Measurements from ENCODE around the gene PTPN11.

PTPN11 gene

DNA sequence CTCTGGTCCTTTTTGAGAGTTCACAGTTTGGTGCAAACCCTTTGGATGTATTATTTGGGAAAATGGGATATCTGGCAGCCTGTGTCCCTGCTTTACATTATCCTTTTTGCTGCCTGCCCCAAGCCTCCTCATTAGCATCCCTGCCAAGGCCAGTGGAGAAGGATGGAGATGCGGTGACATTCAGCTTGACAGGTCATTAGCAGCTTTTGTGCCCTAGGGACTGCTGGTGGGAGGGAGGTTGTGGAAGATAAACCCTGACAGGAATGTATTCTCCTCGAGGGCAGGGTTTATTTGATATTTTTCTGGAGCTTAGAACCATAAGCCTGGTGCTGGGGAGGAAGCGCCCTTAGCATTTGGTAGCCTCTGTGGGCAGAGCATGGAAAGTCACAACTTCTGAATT lies 49.3 kb downstream of the PTPN11 start:
- no peaks in the 10 kb centered on the region for H3K4me1 ChIP-seq (ENCODE audit: control insufficient read depth, insufficient read depth, low read length)
- H3K27ac ChIP-seq (ENCODE audit: insufficient read depth, low read depth, low read length, poor library complexity, severe bottlenecking): no peak overlapping the region
- WGBS, 2 experiments: 90 to 94% methylated on average over 3 of the region's 3 CpGs
- H3K9me3 ChIP-seq (ENCODE audit: control insufficient read depth, low read length): no peaks in the 10 kb centered on the region
- no peaks in the 10 kb centered on the region for H3K27me3 ChIP-seq (ENCODE audit: control insufficient read depth, insufficient read depth, low read length, poor library complexity, severe bottlenecking)
- peaks cover under 1% of the 10 kb centered on the region for H3K36me3 ChIP-seq (ENCODE audit: control insufficient read depth, insufficient read depth, low read length)
- no peak overlapping the region for H3K4me3 ChIP-seq (ENCODE audit: insufficient read depth, low read depth, low read length)

DNA sequence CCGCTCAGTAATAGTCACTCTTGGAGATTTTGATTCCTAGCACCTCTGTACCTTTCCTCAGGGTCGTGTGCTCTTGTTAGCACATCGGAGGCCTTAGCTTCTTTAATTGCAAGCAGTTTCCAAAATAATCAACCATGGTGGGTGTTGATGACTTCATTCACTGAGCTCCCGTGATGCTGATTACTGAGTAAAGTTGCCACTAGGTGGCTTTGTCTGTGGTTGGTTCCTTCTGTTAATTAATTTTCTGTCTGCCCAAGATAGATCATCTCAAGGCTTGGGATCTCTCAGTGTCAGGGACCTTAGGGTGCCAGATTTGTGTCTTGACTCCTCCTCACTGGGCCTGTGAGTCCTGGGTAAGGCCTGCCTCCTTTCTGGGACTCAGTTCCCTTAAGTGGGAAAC lies 54.3 kb downstream of the PTPN11 start:
- no peaks in the 10 kb centered on the region for H3K4me1 ChIP-seq (ENCODE audit: control insufficient read depth, insufficient read depth, low read length)
- 87 to 90% methylated on average over 4 of the region's 4 CpGs for WGBS, 2 experiments
- no peaks in the 10 kb centered on the region for H3K9me3 ChIP-seq (ENCODE audit: control insufficient read depth, low read length)
- peaks cover 8% of the 10 kb centered on the region for H3K36me3 ChIP-seq (ENCODE audit: control insufficient read depth, insufficient read depth, low read length)
- H3K27ac ChIP-seq (ENCODE audit: insufficient read depth, low read depth, low read length, poor library complexity, severe bottlenecking): no peak overlapping the region
- no peaks in the 10 kb centered on the region for H3K27me3 ChIP-seq (ENCODE audit: control insufficient read depth, insufficient read depth, low read length, poor library complexity, severe bottlenecking)
- no peak overlapping the region for H3K4me3 ChIP-seq (ENCODE audit: insufficient read depth, low read depth, low read length)

- Histone ChIP-seq H3K4me3 (ENCODE audit: insufficient read depth, low read depth, low read length) (no peak overlapping the region), H3K4me1 (ENCODE audit: control insufficient read depth, insufficient read depth, low read length) (no peaks in the 10 kb centered on the region), H3K36me3 (ENCODE audit: control insufficient read depth, insufficient read depth, low read length) (peaks cover 33% of the 10 kb centered on the region), H3K27me3 (ENCODE audit: control insufficient read depth, insufficient read depth, low read length, poor library complexity, severe bottlenecking) (no peaks in the 10 kb centered on the region), H3K9me3 (ENCODE audit: control insufficient read depth, low read length) (no peaks in the 10 kb centered on the region), H3K27ac (ENCODE audit: insufficient read depth, low read depth, low read length, poor library complexity, severe bottlenecking) (no peak overlapping the region)
- WGBS, 2 experiments: 96 to 97% methylated on average over 1 of the region's 1 CpG
Observed at GRCh38 chr12:112479413-112479812, 60.7 kb downstream of the PTPN11 start.

DNA sequence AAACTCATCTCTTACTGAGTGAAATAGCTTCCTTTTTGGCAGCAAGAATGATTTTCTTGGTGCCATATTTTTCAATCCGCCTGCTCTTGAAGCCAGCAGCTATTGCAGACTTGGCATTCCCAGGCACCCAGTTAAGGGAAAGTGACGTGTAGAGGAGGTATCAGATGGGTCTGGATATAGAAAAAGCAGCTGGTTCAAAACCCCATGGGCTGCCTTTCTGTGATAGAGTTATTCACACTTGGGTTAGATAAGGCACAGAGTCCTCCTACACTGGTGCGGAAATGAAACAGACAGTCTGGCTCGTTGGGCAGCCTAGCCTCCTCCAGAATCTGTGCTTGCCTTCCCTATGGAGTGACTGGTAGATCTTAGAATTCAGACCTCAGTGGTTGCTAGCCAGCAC lies 62.2 kb downstream of the PTPN11 start:
- peaks cover 33% of the 10 kb centered on the region for H3K36me3 ChIP-seq (ENCODE audit: control insufficient read depth, insufficient read depth, low read length)
- 95% methylated on average over 4 of the region's 4 CpGs for WGBS, 2 experiments

GRCh38 chr12:112482733-112483132 lies 64.0 kb downstream of the PTPN11 start:
- H3K27me3 ChIP-seq (ENCODE audit: control insufficient read depth, insufficient read depth, low read length, poor library complexity, severe bottlenecking): no peaks in the 10 kb centered on the region
- H3K4me1 ChIP-seq (ENCODE audit: control insufficient read depth, insufficient read depth, low read length): no peaks in the 10 kb centered on the region
- no peak overlapping the region for H3K4me3 ChIP-seq (ENCODE audit: insufficient read depth, low read depth, low read length)
- H3K9me3 ChIP-seq (ENCODE audit: control insufficient read depth, low read length): no peaks in the 10 kb centered on the region
- 96 to 98% methylated on average over 2 of the region's 2 CpGs for WGBS, 2 experiments
- H3K27ac ChIP-seq (ENCODE audit: insufficient read depth, low read depth, low read length, poor library complexity, severe bottlenecking): no peak overlapping the region
- peaks cover 33% of the 10 kb centered on the region for H3K36me3 ChIP-seq (ENCODE audit: control insufficient read depth, insufficient read depth, low read length)

More for the DNA sequence above, 62.2 kb downstream of the PTPN11 start:
- Histone ChIP-seq H3K27me3 (ENCODE audit: control insufficient read depth, insufficient read depth, low read length, poor library complexity, severe bottlenecking) (no peaks in the 10 kb centered on the region), H3K27ac (ENCODE audit: insufficient read depth, low read depth, low read length, poor library complexity, severe bottlenecking) (no peak overlapping the region), H3K4me3 (ENCODE audit: insufficient read depth, low read depth, low read length) (no peak overlapping the region), H3K4me1 (ENCODE audit: control insufficient read depth, insufficient read depth, low read length) (no peaks in the 10 kb centered on the region), H3K9me3 (ENCODE audit: control insufficient read depth, low read length) (no peaks in the 10 kb centered on the region)

DNA sequence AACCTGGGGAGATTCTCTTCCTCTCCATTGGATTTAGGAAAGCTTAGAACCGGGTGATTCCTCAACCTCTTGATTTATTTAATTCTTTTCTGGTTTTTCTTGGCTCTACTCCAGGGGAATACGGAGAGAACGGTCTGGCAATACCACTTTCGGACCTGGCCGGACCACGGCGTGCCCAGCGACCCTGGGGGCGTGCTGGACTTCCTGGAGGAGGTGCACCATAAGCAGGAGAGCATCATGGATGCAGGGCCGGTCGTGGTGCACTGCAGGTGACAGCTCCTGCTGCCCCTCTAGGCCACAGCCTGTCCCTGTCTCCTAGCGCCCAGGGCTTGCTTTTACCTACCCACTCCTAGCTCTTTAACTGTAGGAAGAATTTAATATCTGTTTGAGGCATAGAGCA lies 67.6 kb downstream of the PTPN11 start:
- no peak overlapping the region for H3K4me3 ChIP-seq (ENCODE audit: insufficient read depth, low read depth, low read length)
- H3K4me1 ChIP-seq (ENCODE audit: control insufficient read depth, insufficient read depth, low read length): no peaks in the 10 kb centered on the region
- H3K27ac ChIP-seq (ENCODE audit: insufficient read depth, low read depth, low read length, poor library complexity, severe bottlenecking): no peak overlapping the region
- H3K27me3 ChIP-seq (ENCODE audit: control insufficient read depth, insufficient read depth, low read length, poor library complexity, severe bottlenecking): no peaks in the 10 kb centered on the region
- no peaks in the 10 kb centered on the region for H3K9me3 ChIP-seq (ENCODE audit: control insufficient read depth, low read length)
- 95 to 96% methylated on average over 12 of the region's 12 CpGs for WGBS, 2 experiments
- peaks cover 27% of the 10 kb centered on the region for H3K36me3 ChIP-seq (ENCODE audit: control insufficient read depth, insufficient read depth, low read length)

DNA sequence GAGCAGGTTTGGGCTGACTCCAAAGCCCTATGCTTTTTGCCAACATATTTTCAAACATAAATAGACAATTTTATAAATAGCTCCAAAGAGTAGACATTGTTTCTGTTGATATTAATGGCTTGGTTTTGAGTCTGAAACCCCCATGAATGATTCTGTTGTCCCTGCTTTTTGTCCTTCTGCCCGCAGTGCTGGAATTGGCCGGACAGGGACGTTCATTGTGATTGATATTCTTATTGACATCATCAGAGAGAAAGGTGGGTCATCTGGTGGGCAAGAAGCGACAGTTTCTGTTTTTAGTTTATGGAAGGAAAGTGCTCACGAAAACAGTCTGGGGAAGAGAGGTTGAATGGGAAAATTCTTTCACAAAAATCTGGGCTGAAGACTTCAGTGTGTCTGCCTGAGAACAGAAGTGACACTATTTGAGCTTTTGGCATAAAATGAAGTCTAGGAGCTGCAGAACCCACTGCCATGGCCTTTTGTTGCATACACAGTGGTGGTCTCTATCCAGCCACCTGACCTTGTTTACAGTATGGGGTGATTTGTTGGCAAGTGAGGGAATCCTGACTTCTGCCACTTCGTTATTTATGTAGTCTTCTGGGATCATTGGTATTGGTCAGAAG lies 69.6 kb downstream of the PTPN11 start:
- Histone ChIP-seq H3K27me3 (ENCODE audit: control insufficient read depth, insufficient read depth, low read length, poor library complexity, severe bottlenecking) (no peaks in the 10 kb centered on the region), H3K9me3 (ENCODE audit: control insufficient read depth, low read length) (no peaks in the 10 kb centered on the region), H3K36me3 (ENCODE audit: control insufficient read depth, insufficient read depth, low read length) (peaks cover 24% of the 10 kb centered on the region), H3K27ac (ENCODE audit: insufficient read depth, low read depth, low read length, poor library complexity, severe bottlenecking) (no peak overlapping the region), H3K4me1 (ENCODE audit: control insufficient read depth, insufficient read depth, low read length) (no peaks in the 10 kb centered on the region), H3K4me3 (ENCODE audit: insufficient read depth, low read depth, low read length) (no peak overlapping the region)
- WGBS, 2 experiments: 92 to 96% methylated on average over 6 of the region's 6 CpGs

GRCh38 chr12:112489456-112489855 lies 70.7 kb downstream of the PTPN11 start:
- 95 to 96% methylated on average over 6 of the region's 6 CpGs for WGBS, 2 experiments
- H3K36me3 ChIP-seq (ENCODE audit: control insufficient read depth, insufficient read depth, low read length): peaks cover 22% of the 10 kb centered on the region
- no peak overlapping the region for H3K4me3 ChIP-seq (ENCODE audit: insufficient read depth, low read depth, low read length)
- no peak overlapping the region for H3K27ac ChIP-seq (ENCODE audit: insufficient read depth, low read depth, low read length, poor library complexity, severe bottlenecking)
- H3K9me3 ChIP-seq (ENCODE audit: control insufficient read depth, low read length): no peaks in the 10 kb centered on the region
- no peaks in the 10 kb centered on the region for H3K27me3 ChIP-seq (ENCODE audit: control insufficient read depth, insufficient read depth, low read length, poor library complexity, severe bottlenecking)
- no peaks in the 10 kb centered on the region for H3K4me1 ChIP-seq (ENCODE audit: control insufficient read depth, insufficient read depth, low read length)

DNA sequence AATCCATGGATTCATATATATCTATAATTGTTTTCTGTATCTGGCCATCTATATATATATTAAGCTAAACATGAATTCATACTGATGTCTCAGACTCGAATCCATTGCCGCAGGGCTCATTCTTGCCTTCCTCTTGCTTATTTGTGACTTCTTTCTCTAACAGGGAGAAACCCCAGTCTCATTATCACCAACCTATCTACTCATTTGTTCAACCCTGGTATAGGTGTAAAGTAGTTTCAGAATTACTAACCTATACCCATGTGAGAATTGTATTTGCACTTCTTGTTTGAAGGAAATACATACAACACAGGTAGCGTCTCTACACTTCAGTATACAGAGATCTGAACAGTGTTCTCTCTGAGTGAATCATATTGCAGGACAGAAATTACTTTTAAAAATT lies 77.7 kb downstream of the PTPN11 start:
- Histone ChIP-seq H3K4me3 (ENCODE audit: insufficient read depth, low read depth, low read length) (no peak overlapping the region), H3K36me3 (ENCODE audit: control insufficient read depth, insufficient read depth, low read length) (peaks cover 11% of the 10 kb centered on the region), H3K27me3 (ENCODE audit: control insufficient read depth, insufficient read depth, low read length, poor library complexity, severe bottlenecking) (no peaks in the 10 kb centered on the region), H3K9me3 (ENCODE audit: control insufficient read depth, low read length) (no peaks in the 10 kb centered on the region), H3K4me1 (ENCODE audit: control insufficient read depth, insufficient read depth, low read length) (no peaks in the 10 kb centered on the region), H3K27ac (ENCODE audit: insufficient read depth, low read depth, low read length, poor library complexity, severe bottlenecking) (no peak overlapping the region)
- 96 to 97% methylated on average over 3 of the region's 3 CpGs for WGBS, 2 experiments

GRCh38 chr12:112498580-112498979 lies 79.8 kb downstream of the PTPN11 start:
- no peaks in the 10 kb centered on the region for H3K4me1 ChIP-seq (ENCODE audit: control insufficient read depth, insufficient read depth, low read length)
- peaks cover 3% of the 10 kb centered on the region for H3K36me3 ChIP-seq (ENCODE audit: control insufficient read depth, insufficient read depth, low read length)
- H3K9me3 ChIP-seq (ENCODE audit: control insufficient read depth, low read length): no peaks in the 10 kb centered on the region
- H3K27me3 ChIP-seq (ENCODE audit: control insufficient read depth, insufficient read depth, low read length, poor library complexity, severe bottlenecking): no peaks in the 10 kb centered on the region
- no peak overlapping the region for H3K4me3 ChIP-seq (ENCODE audit: insufficient read depth, low read depth, low read length)
- H3K27ac ChIP-seq (ENCODE audit: insufficient read depth, low read depth, low read length, poor library complexity, severe bottlenecking): no peak overlapping the region
- WGBS, 2 experiments: 100% methylated on average over 1 of the region's 1 CpG; no CpG with 5 or more reads in 1 of the 2 experiments

GRCh38 chr12:112503512-112503911 lies 84.8 kb downstream of the PTPN11 start:
- Histone ChIP-seq H3K9me3 (ENCODE audit: control insufficient read depth, low read length) (no peaks in the 10 kb centered on the region), H3K27me3 (ENCODE audit: control insufficient read depth, insufficient read depth, low read length, poor library complexity, severe bottlenecking) (no peaks in the 10 kb centered on the region), H3K27ac (ENCODE audit: insufficient read depth, low read depth, low read length, poor library complexity, severe bottlenecking) (no peak overlapping the region), H3K36me3 (ENCODE audit: control insufficient read depth, insufficient read depth, low read length) (peaks cover 23% of the 10 kb centered on the region), H3K4me3 (ENCODE audit: insufficient read depth, low read depth, low read length) (no peak overlapping the region), H3K4me1 (ENCODE audit: control insufficient read depth, insufficient read depth, low read length) (no peaks in the 10 kb centered on the region)
- 92 to 97% methylated on average over 4 of the region's 4 CpGs for WGBS, 2 experiments

Measured in ectodermal cell (in vitro differentiated cells).